GM13977 (cell line): ENCODE results near the gene NACC1.

Experiments used
- DNase-seq: peaks from one replicate; pipeline ENCODE4 v3.0.0; 2012; ENCODE audit warnings: low spot score
- in situ Hi-C: fragments of 300-500 bp; cut with MboI; formaldehyde crosslinking; loops from one replicate; pipeline ENCODE4 v1.12.0; 2022; ENCODE audit warnings: low sequenced_read_pairs, low pct_unique_long_range_greater_than_20kb, mixed read lengths, inconsistent platforms; ENCODE audit not compliant: unreplicated experiment
- TF ChIP-seq, protein P1 (sequence below): IDR thresholded peaks from 2 replicates; pipeline ENCODE4 v1.5.1; 2012; ENCODE audit warnings: mild to moderate bottlenecking, control low read depth; ENCODE audit not compliant: insufficient read depth; ENCODE audit errors: extremely low read depth, missing control alignments

Gene NACC1

DNA sequence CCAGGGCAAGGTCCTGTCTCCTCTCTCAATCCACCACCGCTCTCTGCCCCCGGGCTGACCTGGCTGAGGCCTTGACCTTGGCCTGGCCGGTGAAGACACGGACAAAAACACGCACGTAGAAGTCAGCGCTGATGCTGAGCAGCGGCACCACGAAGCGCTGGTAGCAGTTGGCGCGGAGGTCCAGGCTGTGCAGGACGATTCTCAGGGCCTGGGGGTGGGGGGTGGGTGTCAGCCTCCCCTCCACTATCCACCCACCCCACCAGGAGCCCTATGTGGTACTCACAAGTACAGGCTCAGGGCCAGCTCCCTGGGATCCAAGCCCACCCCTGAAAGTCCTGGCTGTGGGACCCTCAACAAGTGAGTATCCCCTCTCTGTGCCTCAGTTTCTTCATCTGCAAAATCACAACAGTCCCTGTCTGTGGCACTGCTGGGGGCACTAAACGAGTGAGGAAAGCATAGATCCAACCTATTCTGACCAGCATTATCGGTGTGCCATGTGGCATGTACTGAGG is 7.9 kb upstream of the NACC1 start:
- in situ Hi-C loops = no loop called here
- TF ChIP-seq, protein P1, sequence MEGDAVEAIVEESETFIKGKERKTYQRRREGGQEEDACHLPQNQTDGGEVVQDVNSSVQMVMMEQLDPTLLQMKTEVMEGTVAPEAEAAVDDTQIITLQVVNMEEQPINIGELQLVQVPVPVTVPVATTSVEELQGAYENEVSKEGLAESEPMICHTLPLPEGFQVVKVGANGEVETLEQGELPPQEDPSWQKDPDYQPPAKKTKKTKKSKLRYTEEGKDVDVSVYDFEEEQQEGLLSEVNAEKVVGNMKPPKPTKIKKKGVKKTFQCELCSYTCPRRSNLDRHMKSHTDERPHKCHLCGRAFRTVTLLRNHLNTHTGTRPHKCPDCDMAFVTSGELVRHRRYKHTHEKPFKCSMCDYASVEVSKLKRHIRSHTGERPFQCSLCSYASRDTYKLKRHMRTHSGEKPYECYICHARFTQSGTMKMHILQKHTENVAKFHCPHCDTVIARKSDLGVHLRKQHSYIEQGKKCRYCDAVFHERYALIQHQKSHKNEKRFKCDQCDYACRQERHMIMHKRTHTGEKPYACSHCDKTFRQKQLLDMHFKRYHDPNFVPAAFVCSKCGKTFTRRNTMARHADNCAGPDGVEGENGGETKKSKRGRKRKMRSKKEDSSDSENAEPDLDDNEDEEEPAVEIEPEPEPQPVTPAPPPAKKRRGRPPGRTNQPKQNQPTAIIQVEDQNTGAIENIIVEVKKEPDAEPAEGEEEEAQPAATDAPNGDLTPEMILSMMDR = no peak
- no peak for DNase-seq

DNA sequence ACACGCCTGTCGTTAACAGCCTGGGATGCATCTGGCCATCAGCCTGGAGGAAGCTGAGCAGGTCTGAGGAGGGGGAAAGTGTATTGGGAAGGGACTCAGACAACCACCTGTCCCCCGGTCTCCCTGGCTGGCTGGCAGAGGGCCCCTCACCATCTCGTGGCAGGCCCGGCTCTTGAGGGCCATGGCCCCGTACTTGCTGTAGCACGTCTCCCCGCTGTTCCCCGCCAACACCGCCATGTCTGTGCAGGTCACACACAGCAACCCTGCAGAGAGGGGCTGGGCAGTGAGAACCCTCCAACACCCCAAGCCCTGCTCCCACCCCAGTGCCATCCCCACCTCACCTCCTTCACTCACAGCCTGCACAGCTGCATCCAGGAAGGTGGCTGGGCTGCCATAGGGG is 5.5 kb upstream of the NACC1 start:
- DNase-seq = no peak

DNA sequence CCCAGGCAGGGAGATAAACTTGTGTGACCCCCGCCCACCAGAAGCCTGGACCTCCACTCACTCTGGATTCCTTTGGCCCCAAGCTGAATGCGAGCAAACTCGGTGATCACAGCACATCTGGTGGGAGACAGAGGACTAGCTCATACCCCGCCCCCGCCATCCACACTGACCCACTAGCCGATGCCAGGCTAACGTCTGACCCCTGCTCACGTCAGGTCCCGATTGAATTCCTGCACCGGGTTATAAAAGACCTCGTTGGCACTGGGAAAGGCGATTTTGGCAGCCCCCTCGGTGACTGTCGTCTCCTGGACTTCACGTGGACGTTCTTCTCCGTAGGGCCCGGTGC is 2.2 kb upstream of the NACC1 start:
- TF ChIP-seq, protein P1 = no peak
- DNase-seq = no peak
- in situ Hi-C loops = no loop called here

More for the DNA sequence above, 5.5 kb upstream of the NACC1 start:
- TF ChIP-seq, protein P1 = no peak
- in situ Hi-C loops = no loop called here

DNA sequence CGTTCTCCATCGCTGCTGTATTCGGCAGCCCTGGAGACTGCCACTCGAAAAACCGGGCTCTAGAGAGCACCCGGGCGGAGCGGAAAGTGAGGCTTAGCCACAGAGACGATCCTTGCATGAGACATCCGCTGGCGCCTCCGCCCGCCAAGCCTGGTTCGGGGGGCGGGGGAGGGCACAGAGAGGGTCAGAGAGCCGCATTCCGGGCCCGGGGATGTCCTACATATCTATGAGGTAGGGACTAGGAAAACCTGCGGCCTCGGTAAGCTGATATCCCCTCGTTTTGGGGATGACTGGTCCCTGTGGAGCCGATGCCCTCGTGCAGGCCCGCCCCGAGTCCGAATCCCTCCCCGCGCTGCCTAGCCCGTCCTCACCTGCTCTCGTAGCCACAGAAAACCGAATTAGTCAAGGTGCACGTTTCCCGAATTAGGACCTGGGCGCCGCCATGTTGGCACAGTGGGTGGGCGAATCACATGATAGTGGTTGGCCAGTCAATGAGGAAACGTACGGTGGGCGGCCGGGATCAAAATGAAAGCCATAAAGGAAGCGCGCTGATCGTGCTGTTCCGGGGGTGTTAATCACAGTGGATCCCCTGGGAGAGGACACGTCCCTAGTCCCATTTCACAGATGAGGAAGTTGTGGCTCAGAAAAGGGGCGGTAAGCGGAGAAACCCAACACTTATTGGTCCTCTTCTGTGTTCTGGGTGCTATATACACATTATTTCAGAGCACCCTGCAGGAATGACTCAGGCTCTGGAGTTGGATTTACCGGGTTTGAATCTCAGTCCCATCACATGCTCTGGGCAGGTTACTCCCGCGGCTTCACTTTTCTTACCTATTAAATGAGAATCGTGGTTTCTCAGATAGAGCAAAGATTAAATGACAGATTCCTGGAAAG is 1.5 kb upstream of the NACC1 start, which contains the start of gene TRMT1:
TSS of gene TRMT1 (minus strand) at position 459 of the 894 bp plus-strand sequence. CDS start at position 118, 341 bp downstream.
- TF ChIP-seq, protein P1 = no peak
- in situ Hi-C loops = no loop called here

DNA sequence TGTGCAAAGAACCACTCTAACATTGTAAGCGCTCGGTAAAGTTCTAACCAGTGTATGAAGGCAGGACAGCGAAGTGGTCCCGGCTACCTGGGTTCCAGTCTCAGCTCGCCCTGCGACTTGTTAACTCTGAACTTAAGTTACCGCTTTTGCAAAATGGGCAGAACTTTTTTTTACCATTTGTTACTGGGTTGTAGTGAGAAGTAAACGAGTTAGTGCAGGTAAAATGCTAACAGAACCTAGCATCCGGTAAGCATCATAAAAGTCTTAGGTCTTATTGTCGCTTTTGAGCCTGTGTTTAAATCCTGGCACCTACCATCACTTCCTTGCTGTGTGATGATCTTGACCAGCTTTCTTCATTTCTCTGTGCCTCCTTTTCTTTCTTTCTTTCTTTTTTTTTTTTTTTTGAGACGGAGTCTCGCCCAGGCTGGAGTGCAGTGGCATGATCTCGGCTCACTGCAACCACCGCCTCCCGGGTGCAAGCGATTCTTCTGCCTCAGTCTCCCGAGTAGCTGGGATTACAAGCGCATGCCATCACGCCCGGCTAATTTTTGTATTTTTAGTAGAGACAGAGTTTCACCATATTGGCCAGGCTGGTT is 790 bp upstream of the NACC1 start:
- in situ Hi-C loops = no loop called here
- TF ChIP-seq, protein P1 = no peak
- no peak for DNase-seq

More for the DNA sequence above, 1.5 kb upstream of the NACC1 start, which contains the start of gene TRMT1:
- peak; percentile 94 for DNase-seq

DNA sequence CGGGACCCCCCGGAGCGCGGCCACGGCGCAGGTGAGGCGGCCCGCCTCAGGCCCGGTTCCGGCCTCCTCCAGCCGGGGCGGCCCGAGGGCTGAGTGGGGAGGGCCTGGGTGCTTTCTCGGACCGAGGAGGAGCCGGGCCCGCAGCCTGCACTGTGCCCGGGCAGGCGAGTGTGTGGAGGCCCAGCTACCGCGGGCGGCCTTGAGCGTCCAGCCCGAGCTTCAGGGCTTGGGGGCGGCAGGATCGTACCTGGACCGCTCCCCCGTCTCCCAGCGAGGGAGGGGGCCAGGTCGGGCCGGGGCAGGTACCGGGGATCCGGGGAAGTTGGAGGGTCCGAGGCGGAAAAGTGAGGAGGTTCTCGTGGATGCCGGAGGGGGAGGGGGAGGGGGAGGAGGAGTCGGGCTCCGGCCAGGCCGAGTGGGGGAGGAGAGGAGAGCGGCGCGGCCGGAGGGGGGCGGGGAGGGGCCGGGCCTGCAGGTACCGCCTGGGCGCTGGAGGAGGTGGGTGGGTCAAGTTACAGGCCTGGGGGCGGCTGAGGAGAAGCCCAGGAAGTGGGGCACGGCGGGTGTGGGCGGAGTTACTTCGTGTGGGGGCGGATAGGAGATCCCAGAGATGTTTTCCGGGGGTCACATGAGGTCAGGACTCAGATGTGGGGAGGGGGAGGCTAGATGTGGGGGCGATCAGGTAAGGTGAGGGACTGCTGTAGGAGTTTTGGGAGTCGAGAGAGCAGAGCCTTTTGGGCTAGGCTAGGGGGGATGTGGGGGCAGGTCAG is 545 bp downstream of the NACC1 start:
- DNase-seq = peak; percentile 77
- in situ Hi-C loops = no loop called here
- TF ChIP-seq, protein P1 = no peak
